Measurements from ENCODE around the gene CELSR2.

CELSR2 gene

GRCh38 chr1:109272021-109272799 is 22.9 kb downstream of the CELSR2 start:
- Histone ChIP-seq H3K4me1 (ENCODE audit: insufficient read depth, low read length) (no peaks in the 10 kb centered on the region), H3K9ac (ENCODE audit: low read depth, low read length) (no peak overlapping the region), H2AFZ (ENCODE audit: low read depth, low read length) (no peak overlapping the region), H3K79me2 (ENCODE audit: insufficient read depth, low read length) (no peaks in the 10 kb centered on the region), H3K4me2 (ENCODE audit: insufficient read depth, low read length) (no peak overlapping the region), H3K27ac (ENCODE audit: low read length) (no peak overlapping the region), H3K4me3 (ENCODE audit: low read depth in 1 of 2, low read length in 2 of 2) (no peak overlapping the region), H4K20me1 (ENCODE audit: insufficient read depth, low read length) (no peaks in the 10 kb centered on the region), H3K36me3 (ENCODE audit: insufficient read depth, low read length) (no peaks in the 10 kb centered on the region; the same call in 1 of the 2 replicates), H3K9me3 (ENCODE audit: insufficient read depth, low read length, severe bottlenecking) (no peaks in the 10 kb centered on the region), H3K27me3 (ENCODE audit: insufficient read depth, low read length, poor library complexity) (no peaks in the 10 kb centered on the region)
- ATAC-seq (ENCODE audit: insufficient read depth, low read depth): no peak
- TF ChIP-seq, protein P1, sequence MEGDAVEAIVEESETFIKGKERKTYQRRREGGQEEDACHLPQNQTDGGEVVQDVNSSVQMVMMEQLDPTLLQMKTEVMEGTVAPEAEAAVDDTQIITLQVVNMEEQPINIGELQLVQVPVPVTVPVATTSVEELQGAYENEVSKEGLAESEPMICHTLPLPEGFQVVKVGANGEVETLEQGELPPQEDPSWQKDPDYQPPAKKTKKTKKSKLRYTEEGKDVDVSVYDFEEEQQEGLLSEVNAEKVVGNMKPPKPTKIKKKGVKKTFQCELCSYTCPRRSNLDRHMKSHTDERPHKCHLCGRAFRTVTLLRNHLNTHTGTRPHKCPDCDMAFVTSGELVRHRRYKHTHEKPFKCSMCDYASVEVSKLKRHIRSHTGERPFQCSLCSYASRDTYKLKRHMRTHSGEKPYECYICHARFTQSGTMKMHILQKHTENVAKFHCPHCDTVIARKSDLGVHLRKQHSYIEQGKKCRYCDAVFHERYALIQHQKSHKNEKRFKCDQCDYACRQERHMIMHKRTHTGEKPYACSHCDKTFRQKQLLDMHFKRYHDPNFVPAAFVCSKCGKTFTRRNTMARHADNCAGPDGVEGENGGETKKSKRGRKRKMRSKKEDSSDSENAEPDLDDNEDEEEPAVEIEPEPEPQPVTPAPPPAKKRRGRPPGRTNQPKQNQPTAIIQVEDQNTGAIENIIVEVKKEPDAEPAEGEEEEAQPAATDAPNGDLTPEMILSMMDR (IDR thresholded peaks at IDR 0.05; ENCODE audit: borderline replicate concordance, extremely low read depth, low read length, poor library complexity, severe bottlenecking): no peak
- no peak for TF ChIP-seq EZH2 (IDR thresholded peaks at IDR 0.05; ENCODE audit: borderline replicate concordance, low read depth, low read length, severe bottlenecking)
- DNase-seq: no peak

GRCh38 chr1:109272831-109273547 is 23.6 kb downstream of the CELSR2 start:
- Histone ChIP-seq H3K36me3 (ENCODE audit: insufficient read depth, low read length) (peaks cover 5% of the 10 kb centered on the region), H2AFZ (ENCODE audit: low read depth, low read length) (no peak overlapping the region), H3K4me2 (ENCODE audit: insufficient read depth, low read length) (no peak overlapping the region), H3K79me2 (ENCODE audit: insufficient read depth, low read length) (no peaks in the 10 kb centered on the region), H3K27ac (ENCODE audit: low read length) (no peak overlapping the region), H3K4me1 (ENCODE audit: insufficient read depth, low read length) (no peaks in the 10 kb centered on the region), H3K9me3 (ENCODE audit: insufficient read depth, low read length, severe bottlenecking) (no peaks in the 10 kb centered on the region), H3K27me3 (ENCODE audit: insufficient read depth, low read length, poor library complexity) (no peaks in the 10 kb centered on the region), H3K4me3 (ENCODE audit: low read depth in 1 of 2, low read length in 2 of 2) (no peak overlapping the region), H3K9ac (ENCODE audit: low read depth, low read length) (no peak overlapping the region), H4K20me1 (ENCODE audit: insufficient read depth, low read length) (no peaks in the 10 kb centered on the region)
- ATAC-seq (ENCODE audit: insufficient read depth, low read depth) (no peak), DNase-seq (no peak)
- TF ChIP-seq, protein P1 (IDR thresholded peaks at IDR 0.05; ENCODE audit: borderline replicate concordance, extremely low read depth, low read length, poor library complexity, severe bottlenecking): no peak
- TF ChIP-seq EZH2 (IDR thresholded peaks at IDR 0.05; ENCODE audit: borderline replicate concordance, low read depth, low read length, severe bottlenecking): no peak

DNA sequence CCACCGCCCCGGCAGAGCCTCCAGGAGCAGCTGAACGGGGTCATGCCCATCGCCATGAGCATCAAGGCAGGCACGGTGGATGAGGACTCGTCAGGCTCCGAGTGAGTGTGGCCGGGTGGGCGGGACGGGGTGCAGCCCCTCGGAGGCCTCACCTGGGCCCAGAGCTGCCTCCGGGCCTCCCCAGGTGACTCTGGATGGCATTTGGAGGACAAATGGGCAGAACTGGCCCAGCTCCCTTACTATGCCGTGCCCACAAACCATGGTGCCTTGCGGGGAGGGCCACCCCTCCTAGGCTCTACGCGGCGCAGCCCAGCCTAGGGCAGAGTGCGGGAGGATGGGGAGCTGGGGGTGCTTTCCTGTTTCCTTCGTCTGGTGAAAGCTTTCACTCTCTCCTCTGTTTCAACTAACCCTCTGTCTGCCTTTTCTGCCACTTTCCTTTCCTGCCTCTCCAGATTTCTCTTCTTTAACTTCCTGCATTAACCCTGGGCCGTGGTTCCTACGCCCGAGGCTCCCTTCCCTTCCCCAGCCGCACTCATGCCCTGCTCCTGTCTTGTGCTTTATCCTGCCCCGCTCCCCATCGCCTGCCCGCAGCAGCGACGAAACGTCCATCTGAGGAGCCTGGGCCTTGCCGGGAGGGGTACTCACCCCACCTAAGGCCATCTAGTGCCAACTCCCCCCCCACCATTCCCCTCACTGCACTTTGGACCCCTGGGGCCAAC is 24.4 kb downstream of the CELSR2 start:
- Histone ChIP-seq H3K4me3 (ENCODE audit: low read depth in 1 of 2, low read length in 2 of 2) (no peak overlapping the region), H3K27ac (ENCODE audit: low read length) (no peak overlapping the region), H3K4me1 (ENCODE audit: insufficient read depth, low read length) (no peaks in the 10 kb centered on the region), H3K9ac (ENCODE audit: low read depth, low read length) (no peak overlapping the region), H3K36me3 (ENCODE audit: insufficient read depth, low read length) (peaks cover 13% of the 10 kb centered on the region), H3K4me2 (ENCODE audit: insufficient read depth, low read length) (no peak overlapping the region), H2AFZ (ENCODE audit: low read depth, low read length) (no peak overlapping the region), H4K20me1 (ENCODE audit: insufficient read depth, low read length) (no peaks in the 10 kb centered on the region), H3K79me2 (ENCODE audit: insufficient read depth, low read length) (no peaks in the 10 kb centered on the region), H3K27me3 (ENCODE audit: insufficient read depth, low read length, poor library complexity) (no peaks in the 10 kb centered on the region), H3K9me3 (ENCODE audit: insufficient read depth, low read length, severe bottlenecking) (no peaks in the 10 kb centered on the region)
- TF ChIP-seq, protein P1 (IDR thresholded peaks at IDR 0.05; ENCODE audit: borderline replicate concordance, extremely low read depth, low read length, poor library complexity, severe bottlenecking): no peak
- no peak for TF ChIP-seq EZH2 (IDR thresholded peaks at IDR 0.05; ENCODE audit: borderline replicate concordance, low read depth, low read length, severe bottlenecking)
- DNase-seq: no peak
- ATAC-seq (ENCODE audit: insufficient read depth, low read depth): no peak

All from DND-41 (cell line).